CD4-positive, CD25-positive, alpha-beta regulatory T cell (primary cell): ENCODE measurements around the gene RCAN2. TPM values are rescaled to one million over a fixed set of nuclear protein-coding genes. Genes with fewer than 3 reads are reported as not detected.

ENCODE experiments used
- ATAC-seq, 2 donors: fragments of 150-1000 bp; cut with Tn5 transposase; one replicate each; pipeline ENCODE4 v1.10.0; 2021; ENCODE audit warnings: low read depth in 2 of 2, moderate number of reproducible peaks in 2 of 2, moderate library complexity in 1 of 2
- DNase-seq, 3 donors: peaks; one replicate each; pipeline versions ENCODE4 v3.0.0 to v3.0.0-alpha.2; 2012 to 2022; ENCODE audit warnings: mixed read lengths in 1 of 3
- H3K27ac ChIP-seq: one replicate; pipeline ENCODE4 v1.7.0; 2013; ENCODE audit warnings: mild to moderate bottlenecking, low read length; ENCODE audit not compliant: insufficient read depth, poor library complexity, severe bottlenecking
- H3K27me3 ChIP-seq: one replicate; pipeline ENCODE4 v1.7.0; 2013; ENCODE audit warnings: low read length; ENCODE audit not compliant: control insufficient read depth, insufficient read depth
- H3K36me3 ChIP-seq: one replicate; pipeline ENCODE4 v1.7.0; 2013; ENCODE audit warnings: mild to moderate bottlenecking, low read length, moderate library complexity; ENCODE audit not compliant: control insufficient read depth, insufficient read depth
- H3K4me1 ChIP-seq: 2 replicates; pipeline ENCODE4 v1.7.0; 2013; ENCODE audit warnings: mild to moderate bottlenecking, low read length; ENCODE audit not compliant: insufficient read depth, control insufficient read depth, poor library complexity, severe bottlenecking
- H3K4me3 ChIP-seq: one replicate; pipeline ENCODE4 v1.7.0; 2013; ENCODE audit warnings: low read depth, mild to moderate bottlenecking, low read length, moderate library complexity
- H3K9me3 ChIP-seq, 2 experiments: 1 replicate in 1 of 2; 2 replicates in 1 of 2; pipeline ENCODE4 v1.7.0; 2013; ENCODE audit warnings: low read length in 2 of 2, mild to moderate bottlenecking in 1 of 2, moderate library complexity in 1 of 2; ENCODE audit not compliant: control insufficient read depth in 2 of 2
- H3K27ac Mint-ChIP-seq, 3 donors: one replicate each; pipeline ENCODE4 v1.8.0; 2020 to 2022; ENCODE audit warnings: mild to moderate bottlenecking in 3 of 3, mixed read lengths in 3 of 3, moderate library complexity in 2 of 3
- H3K27me3 Mint-ChIP-seq: one replicate; pipeline ENCODE4 v1.8.0; 2022; ENCODE audit warnings: mild to moderate bottlenecking, mixed read lengths
- H3K36me3 Mint-ChIP-seq: one replicate; pipeline ENCODE4 v1.8.0; 2020; ENCODE audit warnings: mixed read lengths
- H3K4me1 Mint-ChIP-seq, 4 donors: one replicate each; pipeline ENCODE4 v1.8.0; 2020 to 2022; ENCODE audit warnings: mixed read lengths in 4 of 4, mild to moderate bottlenecking in 1 of 4
- H3K4me3 Mint-ChIP-seq, 4 donors: one replicate each; pipeline ENCODE4 v1.8.0; 2020 to 2022; ENCODE audit warnings: mild to moderate bottlenecking in 4 of 4, mixed read lengths in 4 of 4, moderate library complexity in 3 of 4
- H3K9me3 Mint-ChIP-seq, 7 donors: one replicate each; pipeline ENCODE4 v1.8.0; 2020 to 2022; ENCODE audit warnings: mixed read lengths in 7 of 7, mild to moderate bottlenecking in 3 of 7, moderate library complexity in 2 of 7
- polyA plus RNA-seq, 4 donors: library from polyadenylated mRNA; unstranded; fragments of 300-500 nt; fragmentation: Illumina TruSeq; gene quantifications; one replicate each; pipeline ENCODE4 v1.2.3, GENCODE V29; 2021
- total RNA-seq: library from RNA; stranded (reverse); gene quantifications from one replicate; pipeline ENCODE4 v1.2.3, GENCODE V29; 2022

RCAN2 gene
- total and polyA plus RNA-seq, 5 donors from 2014 or later, result 0.08 to 0.14 TPM; not detected in 3

DNA sequence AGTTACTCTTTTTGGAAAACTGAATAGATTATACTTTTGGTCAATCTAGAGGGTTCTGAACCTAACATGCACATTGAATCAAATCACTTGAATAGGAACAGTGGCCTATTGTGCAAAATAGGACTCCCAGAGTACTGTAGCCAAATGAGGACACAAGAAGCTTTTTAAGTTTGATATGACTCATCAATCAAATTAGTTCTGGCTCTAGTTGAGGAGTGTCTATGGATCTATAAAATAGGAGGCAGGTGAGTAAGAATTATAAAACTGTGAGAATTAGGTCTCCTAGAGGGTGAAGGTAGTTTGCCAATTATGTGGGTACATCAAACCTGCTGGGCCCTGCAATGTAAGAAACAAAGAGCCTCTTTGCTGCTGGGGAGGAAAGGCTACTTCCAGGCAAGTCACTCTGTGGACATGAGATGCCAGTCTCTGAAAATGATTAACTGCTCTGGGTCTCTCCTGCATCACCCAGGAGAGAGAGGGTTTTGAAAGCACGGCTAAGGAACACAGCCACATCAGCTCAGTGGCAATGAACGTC lies 112.3 kb downstream of the RCAN2 start:
- DNase-seq (no peak), ATAC-seq (no peak)
- peaks cover 7% of the 10 kb centered on the region for H3K27me3 Mint-ChIP-seq
- Histone ChIP-seq H3K9me3 (no peaks in the 10 kb centered on the region), H3K27ac (no peak overlapping the region), H3K4me1 (no peaks in the 10 kb centered on the region), H3K27me3 (no peaks in the 10 kb centered on the region), H3K4me3 (no peak overlapping the region), H3K36me3 (no peaks in the 10 kb centered on the region)
- no peaks in the 10 kb centered on the region for H3K36me3 Mint-ChIP-seq
- peaks cover 0 to 3% (median 0%) of the 10 kb centered on the region in 7 donors for H3K9me3 Mint-ChIP-seq
- no peak overlapping the region for H3K27ac Mint-ChIP-seq
- no peaks in the 10 kb centered on the region for H3K4me1 Mint-ChIP-seq
- H3K4me3 Mint-ChIP-seq, result no peak overlapping the region

DNA sequence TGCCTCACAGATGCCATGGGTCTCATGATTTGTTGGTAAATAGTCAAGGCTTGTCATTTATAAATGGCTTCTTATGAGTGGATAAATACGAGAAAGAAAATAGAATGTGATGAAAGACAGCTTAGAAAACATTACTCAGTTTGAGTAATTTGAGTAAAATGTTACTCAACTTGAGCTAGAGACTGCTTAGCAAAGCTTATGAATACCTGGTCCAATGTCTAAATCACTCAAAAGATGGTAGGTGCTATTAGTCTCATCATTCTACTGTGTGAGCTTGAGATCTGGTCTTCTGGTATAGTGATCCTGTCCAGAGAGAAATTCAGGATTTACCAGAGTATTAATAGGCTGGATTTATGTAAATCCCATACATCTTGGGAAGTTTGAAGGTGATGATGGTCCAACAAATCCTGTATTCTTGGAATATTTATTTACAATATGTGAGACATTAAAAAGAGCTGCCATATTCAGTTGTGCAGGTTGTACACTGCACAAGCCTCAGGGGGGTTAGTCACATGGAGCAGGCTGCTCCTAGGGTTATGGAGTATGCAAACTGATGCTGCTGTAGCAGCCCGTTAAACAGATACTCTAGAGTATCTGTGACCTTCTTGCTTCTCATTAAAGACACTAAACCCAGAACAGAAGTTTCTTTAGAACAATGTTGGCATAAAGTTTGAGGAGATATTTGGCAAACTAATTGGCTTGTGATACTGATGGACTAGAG lies 112.9 kb downstream of the RCAN2 start:
- Histone ChIP-seq H3K36me3 (no peaks in the 10 kb centered on the region), H3K27ac (no peak overlapping the region), H3K4me3 (no peak overlapping the region), H3K27me3 (no peaks in the 10 kb centered on the region), H3K4me1 (no peaks in the 10 kb centered on the region), H3K9me3 (no peaks in the 10 kb centered on the region)
- Mint-ChIP-seq H3K9me3 (peaks cover 0 to 3% (median 0%) of the 10 kb centered on the region in 7 donors), H3K27me3 (peaks cover 4% of the 10 kb centered on the region), H3K36me3 (no peaks in the 10 kb centered on the region), H3K27ac (no peak overlapping the region), H3K4me3 (no peak overlapping the region), H3K4me1 (no peaks in the 10 kb centered on the region)
- no peak for DNase-seq
- ATAC-seq, result no peak

DNA sequence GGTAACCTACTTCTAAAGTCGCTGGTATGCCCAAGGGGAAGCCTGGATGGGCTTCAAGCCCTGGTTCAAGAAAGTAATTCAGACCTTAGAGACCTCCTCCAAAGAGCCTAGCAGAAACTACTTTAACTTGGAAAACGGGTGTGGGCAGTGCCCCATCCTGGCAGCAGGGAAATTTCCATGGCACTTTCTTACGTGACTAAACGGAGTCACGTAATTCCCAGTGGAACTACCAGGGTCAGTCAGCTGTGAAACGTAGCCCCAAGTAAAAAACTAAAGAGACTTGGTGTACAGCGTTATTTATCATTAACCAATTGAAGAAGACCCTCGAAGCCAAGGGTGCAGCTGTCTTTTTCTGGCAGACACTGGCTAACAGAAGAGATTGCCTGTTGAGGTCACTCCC lies 114.0 kb downstream of the RCAN2 start:
- no peaks in the 10 kb centered on the region for H3K27me3 Mint-ChIP-seq
- H3K4me3 Mint-ChIP-seq, result no peak overlapping the region
- H3K9me3 Mint-ChIP-seq, result peaks cover 0 to 3% (median 0%) of the 10 kb centered on the region in 7 donors
- no peaks in the 10 kb centered on the region for H3K36me3 Mint-ChIP-seq
- DNase-seq, result no peak
- Histone ChIP-seq H3K27ac (no peak overlapping the region), H3K27me3 (no peaks in the 10 kb centered on the region), H3K4me3 (no peak overlapping the region), H3K4me1 (no peaks in the 10 kb centered on the region), H3K36me3 (no peaks in the 10 kb centered on the region), H3K9me3 (no peaks in the 10 kb centered on the region)
- H3K27ac Mint-ChIP-seq, result no peak overlapping the region
- no peak for ATAC-seq
- no peaks in the 10 kb centered on the region for H3K4me1 Mint-ChIP-seq

DNA sequence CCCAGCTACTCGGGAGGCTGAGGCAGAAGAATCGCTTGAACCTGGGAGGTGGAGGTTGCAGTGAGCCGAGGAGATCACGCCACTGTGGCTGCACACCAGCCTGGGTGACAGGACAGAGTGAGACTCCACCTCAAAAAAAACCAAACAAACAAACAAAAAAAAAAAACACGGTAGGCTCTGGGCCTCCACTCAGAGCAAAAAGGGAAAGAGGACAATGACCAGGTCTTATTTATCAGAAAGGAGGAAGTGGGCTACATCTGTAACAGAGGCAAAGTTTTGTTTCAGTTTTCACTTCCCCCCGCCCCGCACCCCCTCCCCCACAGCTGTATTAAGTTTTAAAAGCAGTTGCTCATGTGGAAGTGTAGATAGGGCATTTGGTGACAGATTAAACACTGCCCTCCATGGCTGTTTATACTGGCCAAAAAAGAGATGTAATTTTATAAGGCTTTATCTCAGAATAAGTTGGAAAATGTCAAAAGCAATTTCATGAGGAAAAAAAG lies 114.6 kb downstream of the RCAN2 start:
- Histone ChIP-seq H3K4me3 (no peak overlapping the region), H3K27me3 (no peaks in the 10 kb centered on the region), H3K4me1 (no peaks in the 10 kb centered on the region), H3K27ac (no peak overlapping the region), H3K9me3 (no peaks in the 10 kb centered on the region), H3K36me3 (no peaks in the 10 kb centered on the region)
- Mint-ChIP-seq H3K27me3 (no peaks in the 10 kb centered on the region), H3K36me3 (no peaks in the 10 kb centered on the region), H3K4me1 (no peaks in the 10 kb centered on the region), H3K9me3 (peaks cover 0 to 3% (median 0%) of the 10 kb centered on the region in 7 donors), H3K4me3 (peak overlapping the region in 1 of 4 donors; percentile 21), H3K27ac (no peak overlapping the region)
- DNase-seq (peak in 1 of 3 donors; percentile 11), ATAC-seq (peak; percentile 37)

DNA sequence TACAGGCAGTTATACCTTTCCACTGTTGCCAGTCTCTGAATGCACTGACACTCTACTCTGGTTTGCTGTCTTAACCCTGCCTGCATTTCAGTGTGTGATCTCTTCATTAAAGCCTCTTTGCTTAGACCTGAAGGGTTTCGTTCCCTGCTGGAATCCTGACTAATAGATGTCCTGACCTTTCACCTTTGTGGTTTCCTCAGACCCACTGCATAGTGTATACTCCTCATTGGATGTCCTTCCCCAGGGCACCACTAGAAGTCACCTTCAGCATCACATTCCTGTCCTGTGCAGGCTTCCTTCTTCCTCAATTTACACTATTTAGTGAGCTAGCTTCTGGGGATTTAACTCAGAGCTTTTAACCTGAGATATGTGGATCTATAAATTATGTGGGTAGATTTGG lies 120.6 kb downstream of the RCAN2 start:
- Mint-ChIP-seq H3K27ac (no peak overlapping the region), H3K4me1 (no peaks in the 10 kb centered on the region)

DNA sequence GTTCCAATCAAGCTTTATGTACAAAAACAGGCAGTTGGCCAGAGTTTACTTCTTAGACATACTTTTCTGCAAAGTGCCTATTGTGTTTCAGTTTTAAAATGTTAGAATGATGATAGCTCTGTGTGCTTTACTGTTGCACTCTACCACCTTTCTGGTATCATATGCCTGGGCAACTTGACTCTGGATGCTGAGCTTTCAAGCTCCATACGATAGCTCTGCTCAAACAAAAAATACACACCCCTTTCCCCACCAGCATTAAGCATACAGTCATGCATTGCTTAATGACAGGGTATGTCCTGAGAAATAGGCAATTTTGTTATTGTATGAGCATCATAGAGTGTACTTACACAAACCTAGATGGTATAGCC lies 123.1 kb downstream of the RCAN2 start:
- Mint-ChIP-seq H3K4me1 (no peaks in the 10 kb centered on the region), H3K27me3 (peaks cover 9% of the 10 kb centered on the region), H3K9me3 (peaks cover 0 to 3% (median 0%) of the 10 kb centered on the region in 7 donors), H3K36me3 (no peaks in the 10 kb centered on the region), H3K27ac (no peak overlapping the region), H3K4me3 (no peak overlapping the region)
- DNase-seq (no peak), ATAC-seq (no peak)
- no peaks in the 10 kb centered on the region for H3K4me1 ChIP-seq
- H3K36me3 ChIP-seq, result no peaks in the 10 kb centered on the region
- H3K27ac ChIP-seq, result no peak overlapping the region
- no peaks in the 10 kb centered on the region for H3K9me3 ChIP-seq
- H3K4me3 ChIP-seq, result no peak overlapping the region
- H3K27me3 ChIP-seq, result no peaks in the 10 kb centered on the region

More for the DNA sequence above, 120.6 kb downstream of the RCAN2 start:
- Histone ChIP-seq H3K27me3 (no peaks in the 10 kb centered on the region), H3K27ac (no peak overlapping the region), H3K9me3 (no peaks in the 10 kb centered on the region), H3K4me3 (no peak overlapping the region), H3K4me1 (no peaks in the 10 kb centered on the region), H3K36me3 (no peaks in the 10 kb centered on the region)
- Mint-ChIP-seq H3K27me3 (no peaks in the 10 kb centered on the region), H3K9me3 (peaks cover 0 to 3% (median 0%) of the 10 kb centered on the region in 7 donors), H3K36me3 (no peaks in the 10 kb centered on the region), H3K4me3 (no peak overlapping the region)
- no peak for ATAC-seq
- DNase-seq, result no peak

DNA sequence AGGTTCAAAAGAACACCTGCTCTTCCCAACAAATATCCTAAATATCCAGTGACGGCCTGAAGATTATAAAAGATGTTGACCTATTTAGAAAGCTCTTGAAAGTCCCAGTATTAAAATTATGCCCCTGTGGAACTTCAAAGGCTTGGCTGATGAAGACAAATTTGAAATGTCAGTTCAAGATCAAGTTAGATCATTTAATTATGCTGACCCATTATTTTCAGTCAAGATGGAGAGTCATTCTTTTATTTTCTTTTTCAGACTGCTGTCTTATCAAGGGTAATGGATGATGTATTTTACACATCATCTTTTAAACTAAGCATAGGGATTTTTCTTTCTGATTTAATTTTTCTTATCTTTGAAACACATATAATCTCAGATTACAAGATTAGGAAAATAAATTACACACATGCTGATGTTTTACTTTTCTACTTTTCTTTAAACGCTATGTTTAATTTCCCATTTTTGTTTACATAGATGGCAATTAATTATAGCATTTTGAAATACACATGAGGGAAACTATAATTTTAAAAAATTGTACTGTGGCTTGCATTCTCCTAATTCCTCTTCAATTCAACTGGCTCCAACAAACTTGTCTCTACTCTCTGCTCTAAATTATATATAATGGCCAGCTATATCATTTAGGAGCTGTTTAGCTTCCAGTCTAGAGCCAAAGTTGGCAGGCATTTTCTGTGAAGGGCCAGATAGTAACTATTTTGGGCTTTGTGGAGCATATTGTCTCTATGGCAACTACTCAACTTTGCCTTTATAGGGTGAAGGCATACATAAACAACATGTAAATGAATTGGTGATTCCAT lies 123.7 kb downstream of the RCAN2 start:
- DNase-seq, result no peak
- H3K9me3 Mint-ChIP-seq, result peaks cover 0 to 3% (median 0%) of the 10 kb centered on the region in 7 donors
- H3K4me3 ChIP-seq, result no peak overlapping the region

More for the DNA sequence above, 123.7 kb downstream of the RCAN2 start:
- H3K36me3 Mint-ChIP-seq, result no peaks in the 10 kb centered on the region
- H3K27me3 ChIP-seq, result no peaks in the 10 kb centered on the region
- ATAC-seq, result no peak
- no peaks in the 10 kb centered on the region for H3K4me1 ChIP-seq
- no peaks in the 10 kb centered on the region for H3K4me1 Mint-ChIP-seq
- H3K27ac Mint-ChIP-seq, result no peak overlapping the region
- no peak overlapping the region for H3K27ac ChIP-seq
- no peak overlapping the region for H3K4me3 Mint-ChIP-seq
- H3K27me3 Mint-ChIP-seq, result peaks cover 10% of the 10 kb centered on the region
- H3K9me3 ChIP-seq, result no peaks in the 10 kb centered on the region
- H3K36me3 ChIP-seq, result no peaks in the 10 kb centered on the region
